B cell (primary cell): Measurements from ENCODE around the gene PLPP3. TPM values are rescaled to one million over a fixed set of nuclear protein-coding genes. Genes with fewer than 3 reads are reported as not detected.
A peak's percentile ranks its signal among the peaks of the same experiment; 100 is the strongest.

Experiments used
- ATAC-seq: fragments of 200-7000 bp; cut with Tn5 transposase; one replicate; pipeline ENCODE4 v1.10.0; 2021; ENCODE audit warnings: low read depth, mild to moderate bottlenecking, moderate number of reproducible peaks, moderate library complexity
- CTCF ChIA-PET: fragments of 350-600 bp; sonication (Branson Sonifier 250); formaldehyde crosslinking; loops from one replicate; lab custom pipeline; 2021; ENCODE audit warnings: antibody characterized with exemption, inconsistent platforms; lab: Charles Lee
- POLR2A ChIA-PET: fragments of 350-600 bp; sonication (Branson Sonifier 250); formaldehyde crosslinking; loops from one replicate; lab custom pipeline; 2021; ENCODE audit warnings: antibody characterized with exemption; lab: Charles Lee
- DNase-seq: peaks from one replicate; pipeline ENCODE4 v3.0.0; 2013
- H2AFZ ChIP-seq: 2 replicates; pipeline ENCODE4 v1.6.1; 2012; ENCODE audit warnings: mild to moderate bottlenecking, low read depth, low read length; ENCODE audit not compliant: insufficient read depth, poor library complexity, severe bottlenecking
- H3K27ac ChIP-seq, 2 donors: 1 replicate in 1 of 2; 2 replicates in 1 of 2; pipeline ENCODE4 v1.5.1; 2012 to 2013; ENCODE audit warnings: low read length in 2 of 2, mild to moderate bottlenecking in 2 of 2, moderate library complexity in 1 of 2
- H3K27me3 ChIP-seq, 4 experiments: fragments of 200-600 bp in 1 of 4; sonication (generic) in 1 of 4; replicated peaks in 1 of 4; 1 replicate in 2 of 4; 2 replicates in 2 of 4; pipeline versions ENCODE4 v1.6.1 to v1.7.0; 2013 to 2016; ENCODE audit warnings: low read length in 3 of 4, mild to moderate bottlenecking in 2 of 4, mixed read lengths in 1 of 4, moderate library complexity in 1 of 4; ENCODE audit not compliant: insufficient read depth in 4 of 4, control insufficient read depth in 3 of 4; ENCODE audit errors: control extremely low read depth in 1 of 4
- H3K36me3 ChIP-seq, 2 experiments: replicated peaks in 1 of 2; 1 replicate in 1 of 2; 2 replicates in 1 of 2; pipeline versions ENCODE4 v1.6.1 to v1.7.1; 2013; ENCODE audit warnings: low read length in 1 of 2; ENCODE audit not compliant: insufficient read depth in 2 of 2, control insufficient read depth in 1 of 2; ENCODE audit errors: control extremely low read depth in 1 of 2, extremely low read depth in 1 of 2
- H3K4me1 ChIP-seq, 2 donors: fragments of 200-600 bp in 1 of 2; sonication (generic) in 1 of 2; 1 replicate in 1 of 2; 2 replicates in 1 of 2; pipeline versions ENCODE4 v1.5.1 to v1.6.1; 2013 to 2017; ENCODE audit warnings: low read length in 2 of 2; ENCODE audit not compliant: control insufficient read depth in 2 of 2, insufficient read depth in 2 of 2
- H3K4me2 ChIP-seq: replicated peaks from 2 replicates; pipeline ENCODE3; 2012; ENCODE audit warnings: mild to moderate bottlenecking, low read depth, low read length; ENCODE audit not compliant: poor library complexity, severe bottlenecking
- H3K4me3 ChIP-seq, 5 experiments: fragments of 200-600 bp in 1 of 5; sonication (generic) in 1 of 5; 1 replicate in 3 of 5; 2 replicates in 2 of 5; pipeline versions ENCODE4 v1.5.1 to v1.7.0; 2011 to 2016; ENCODE audit warnings: low read length in 4 of 5, mild to moderate bottlenecking in 4 of 5, low read depth in 2 of 5, control low read depth in 1 of 5, moderate library complexity in 1 of 5; ENCODE audit not compliant: insufficient read depth in 1 of 5; ENCODE audit errors: control extremely low read depth in 1 of 5, extremely low read depth in 1 of 5
- H3K79me2 ChIP-seq: fragments of 200-600 bp; sonication (generic); one replicate; pipeline ENCODE4 v1.6.0; 2016; ENCODE audit warnings: low read length; ENCODE audit not compliant: control insufficient read depth, insufficient read depth
- H3K9ac ChIP-seq: fragments of 200-600 bp; sonication (generic); 2 replicates; pipeline ENCODE4 v1.6.1; 2017; ENCODE audit warnings: mild to moderate bottlenecking, low read length, moderate library complexity
- H3K9me3 ChIP-seq, 3 donors: one replicate each; pipeline versions ENCODE4 v1.6.1 to v1.7.1; 2013; ENCODE audit warnings: low read length in 2 of 3; ENCODE audit not compliant: control insufficient read depth in 2 of 3, insufficient read depth in 1 of 3; ENCODE audit errors: control extremely low read depth in 1 of 3
- H4K20me1 ChIP-seq: 2 replicates; pipeline ENCODE4 v1.6.0; 2012; ENCODE audit warnings: mild to moderate bottlenecking, low read length; ENCODE audit not compliant: insufficient read depth, control insufficient read depth, poor library complexity, severe bottlenecking
- H3K27ac Mint-ChIP-seq: one replicate; pipeline ENCODE4 v1.8.0; 2021; ENCODE audit warnings: mixed read lengths
- H3K27me3 Mint-ChIP-seq: one replicate; pipeline ENCODE4 v1.8.0; 2021; ENCODE audit warnings: mixed read lengths
- H3K4me1 Mint-ChIP-seq: one replicate; pipeline ENCODE4 v1.8.0; 2021; ENCODE audit warnings: mixed read lengths
- H3K4me3 Mint-ChIP-seq: one replicate; pipeline ENCODE4 v1.8.0; 2021; ENCODE audit warnings: mixed read lengths
- H3K9me3 Mint-ChIP-seq: one replicate; pipeline ENCODE4 v1.8.0; 2022; ENCODE audit warnings: mixed read lengths; ENCODE audit not compliant: insufficient read depth
- EZH2 ChIP-seq: IDR thresholded peaks from 2 replicates; pipeline ENCODE4 v1.6.1; 2012; ENCODE audit warnings: borderline replicate concordance, low read depth, mild to moderate bottlenecking, moderate library complexity, low read length; ENCODE audit not compliant: insufficient read depth, poor library complexity, severe bottlenecking
- WGBS: methylation state at CpG from one replicate; pipeline ENCODE4 v1.1.5; 2013; ENCODE audit warnings: missing lambda C conversion rate; ENCODE audit not compliant: insufficient coverage; 5-methylcytosine and 5-hydroxymethylcytosine counted together
- intact Hi-C: fragments of 100-400 bp; cut with micrococcal nuclease; formaldehyde crosslinking; loops from one replicate; pipeline ENCODE4 v1.10.0; 2022
- polyA minus RNA-seq: library from RNA; depleted of rRNA, polyadenylated mRNA; stranded (reverse); fragments of >200 nt; gene quantifications from 2 replicates; pipeline ENCODE4 v1.2.3, GENCODE V29; 2012
- polyA plus RNA-seq: library from polyadenylated mRNA; depleted of rRNA; stranded (reverse); fragments of >200 nt; gene quantifications from 2 replicates; pipeline ENCODE4 v1.2.3, GENCODE V29; 2012
- total RNA-seq, 2 donors: library from RNA; stranded (reverse); fragments of 120-200 nt in 1 of 2; gene quantifications; 1 replicate in 1 of 2; 2 replicates in 1 of 2; pipeline versions ENCODE4 v1.2.3 to v1.2.4, GENCODE V29; 2013 to 2022
- TF ChIP-seq, protein P1 (sequence below): fragments of 200-600 bp; IDR thresholded peaks from one replicate; pipeline ENCODE4 v1.8.0; 2022; ENCODE audit warnings: antibody characterized with exemption, mild to moderate bottlenecking

The PLPP3 gene
- total RNA-seq (2.9 and 3.4 TPM in 2 replicates), polyA plus RNA-seq (1.6 and 1.8 TPM in 2 replicates), polyA minus RNA-seq (2.7 and 3.2 TPM in 2 replicates)
- total RNA-seq (2013), result 5.7 TPM

DNA sequence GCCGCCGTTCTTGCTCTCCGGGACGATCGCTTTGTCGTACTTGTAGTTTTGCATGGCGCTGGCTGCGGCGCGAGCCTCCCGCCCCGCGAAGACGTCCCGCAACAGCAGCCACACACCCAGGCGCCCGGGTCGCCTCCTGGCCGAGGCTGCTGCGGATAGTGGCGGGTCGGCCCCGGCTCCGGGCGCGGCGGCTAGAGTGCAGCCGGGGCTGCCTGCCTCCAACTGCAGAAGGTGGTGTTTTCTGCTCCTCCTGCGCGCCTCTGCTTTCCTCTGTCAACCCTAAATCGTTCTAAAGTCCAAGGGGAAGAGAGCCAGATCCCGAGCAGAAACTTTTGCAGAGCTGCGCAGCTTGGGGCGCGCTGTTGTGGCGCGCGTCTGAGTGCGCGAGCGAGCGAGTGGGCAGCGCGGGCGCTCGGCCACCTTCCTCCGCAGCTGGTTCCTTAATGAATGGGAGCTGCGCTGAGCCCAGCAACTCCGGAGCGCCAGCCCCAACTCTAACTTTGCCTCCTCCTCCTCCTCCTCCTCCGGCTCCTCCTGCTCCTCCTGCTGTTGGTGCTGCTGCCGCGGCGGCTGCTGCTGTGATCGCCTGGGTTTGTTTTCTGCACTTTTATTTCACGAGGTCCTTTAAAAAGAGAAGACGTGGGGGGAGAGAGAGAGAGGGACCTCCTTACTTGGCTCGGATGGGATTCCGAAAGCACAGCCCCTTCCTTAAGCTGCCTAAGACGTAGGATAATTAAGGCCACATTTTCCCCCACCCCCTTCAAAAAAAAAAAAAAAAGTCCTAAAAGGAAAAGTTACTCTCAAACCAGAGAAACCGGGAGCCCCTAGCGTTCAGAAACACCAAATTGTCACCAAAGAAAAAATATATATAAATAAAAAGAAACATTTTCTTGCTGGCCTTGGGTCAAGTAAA is at the start of gene PLPP3:
TSS of gene PLPP3 (minus strand) at position 601 of the 913 bp plus-strand sequence. CDS start at position 54, 547 bp downstream.
- intact Hi-C loops, result loop anchor here (5.0 to 10.0 kb wide), 3 partner anchors 157 to 1104 kb away; no protein-coding TSS in a partner anchor

More for the DNA sequence above, at the start of gene PLPP3:
- Histone ChIP-seq H3K9me3 (no peaks in the 10 kb centered on the region), H4K20me1 (no peaks in the 10 kb centered on the region), H2AFZ (peak within 1 kb of the TSS; percentile 89), H3K79me2 (peaks cover under 1% of the 10 kb centered on the region), H3K27ac (peak within 1 kb of the TSS in 1 of 2 donors; percentile 29), H3K4me1 (peaks cover 35 to 40% of the 10 kb centered on the region in 2 donors), H3K36me3 (no peaks in the 10 kb centered on the region), H3K4me2 (peak within 1 kb of the TSS; percentile 90), H3K4me3 (peak within 1 kb of the TSS; percentile 51 to 84 (median 72)), H3K9ac (peak within 1 kb of the TSS; percentile 75), H3K27me3 (no peaks in the 10 kb centered on the region)
- WGBS, result under 1% methylated on average over 48 of the region's 62 CpGs
- peak within 1 kb of the TSS; percentile 89 for H3K27ac Mint-ChIP-seq
- H3K27me3 Mint-ChIP-seq, result peaks cover 3% of the 10 kb centered on the region
- H3K4me1 Mint-ChIP-seq, result peaks cover 50% of the 10 kb centered on the region
- ATAC-seq, result peak; percentile 20
- CTCF ChIA-PET, result interaction anchor here (0.6 to 8.1 kb wide), 7 partner anchors 14 to 919 kb away, joined by 3 to 85 read pairs (median 3); no protein-coding TSS in a partner anchor
- TF ChIP-seq EZH2, result no peak
- TF ChIP-seq, protein P1, sequence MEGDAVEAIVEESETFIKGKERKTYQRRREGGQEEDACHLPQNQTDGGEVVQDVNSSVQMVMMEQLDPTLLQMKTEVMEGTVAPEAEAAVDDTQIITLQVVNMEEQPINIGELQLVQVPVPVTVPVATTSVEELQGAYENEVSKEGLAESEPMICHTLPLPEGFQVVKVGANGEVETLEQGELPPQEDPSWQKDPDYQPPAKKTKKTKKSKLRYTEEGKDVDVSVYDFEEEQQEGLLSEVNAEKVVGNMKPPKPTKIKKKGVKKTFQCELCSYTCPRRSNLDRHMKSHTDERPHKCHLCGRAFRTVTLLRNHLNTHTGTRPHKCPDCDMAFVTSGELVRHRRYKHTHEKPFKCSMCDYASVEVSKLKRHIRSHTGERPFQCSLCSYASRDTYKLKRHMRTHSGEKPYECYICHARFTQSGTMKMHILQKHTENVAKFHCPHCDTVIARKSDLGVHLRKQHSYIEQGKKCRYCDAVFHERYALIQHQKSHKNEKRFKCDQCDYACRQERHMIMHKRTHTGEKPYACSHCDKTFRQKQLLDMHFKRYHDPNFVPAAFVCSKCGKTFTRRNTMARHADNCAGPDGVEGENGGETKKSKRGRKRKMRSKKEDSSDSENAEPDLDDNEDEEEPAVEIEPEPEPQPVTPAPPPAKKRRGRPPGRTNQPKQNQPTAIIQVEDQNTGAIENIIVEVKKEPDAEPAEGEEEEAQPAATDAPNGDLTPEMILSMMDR, result peak; percentile 49
- POLR2A ChIA-PET, result no interaction called here
- DNase-seq, result peak; percentile 62
- no peaks in the 10 kb centered on the region for H3K9me3 Mint-ChIP-seq
- peak within 1 kb of the TSS; percentile 99 for H3K4me3 Mint-ChIP-seq
